DOHH2 (cell line): ENCODE data around the gene ZBED1.

Experiments used
- H3F3A ChIP-seq: fragments of 200-600 bp; sonication (generic), shearing (Covaris generic); 2 replicates; pipeline ENCODE4 v1.6.0; 2016; ENCODE audit warnings: antibody characterized with exemption, mild to moderate bottlenecking; ENCODE audit not compliant: control insufficient read depth, insufficient read depth
- H3K27ac ChIP-seq: fragments of 200-600 bp; sonication (generic); 2 replicates; pipeline ENCODE4 v1.5.1; 2014; ENCODE audit warnings: low read depth, mild to moderate bottlenecking, low read length, moderate library complexity
- H3K27me3 ChIP-seq: fragments of 200-600 bp; sonication (generic); 2 replicates; pipeline ENCODE4 v1.6.1; 2014; ENCODE audit warnings: mild to moderate bottlenecking, low read length, mixed read lengths; ENCODE audit not compliant: control insufficient read depth
- H3K36me3 ChIP-seq: fragments of 200-600 bp; sonication (generic); 2 replicates; pipeline ENCODE4 v1.6.1; 2014; ENCODE audit warnings: mild to moderate bottlenecking, low read length, moderate library complexity, mixed read lengths; ENCODE audit not compliant: control insufficient read depth
- H3K4me1 ChIP-seq: fragments of 200-600 bp; sonication (generic); 2 replicates; pipeline ENCODE4 v1.6.1; 2014; ENCODE audit warnings: mild to moderate bottlenecking, low read length, mixed read lengths; ENCODE audit not compliant: control insufficient read depth
- H3K4me2 ChIP-seq: fragments of 200-600 bp; sonication (generic); 2 replicates; pipeline ENCODE4 v1.6.0; 2014; ENCODE audit warnings: mild to moderate bottlenecking, low read length, moderate library complexity
- H3K4me3 ChIP-seq: fragments of 200-600 bp; sonication (generic); 2 replicates; pipeline ENCODE4 v1.5.1; 2014; ENCODE audit warnings: mild to moderate bottlenecking, low read length, mixed read lengths
- H3K79me2 ChIP-seq: fragments of 200-600 bp; sonication (generic); 2 replicates; pipeline ENCODE4 v1.6.1; 2014; ENCODE audit warnings: mild to moderate bottlenecking, low read length, mixed read lengths; ENCODE audit not compliant: control insufficient read depth
- H3K9me2 ChIP-seq: fragments of 200-600 bp; sonication (generic); replicated peaks from 2 replicates; pipeline ENCODE4 v1.6.1; 2014; ENCODE audit warnings: mild to moderate bottlenecking, low read length, mixed read lengths; ENCODE audit not compliant: control insufficient read depth
- H3K9me3 ChIP-seq: fragments of 200-600 bp; sonication (generic); 2 replicates; pipeline ENCODE4 v1.6.1; 2014; ENCODE audit warnings: antibody characterized with exemption, low read length, mixed read lengths; ENCODE audit not compliant: control insufficient read depth, insufficient read depth
- H4K20me1 ChIP-seq: fragments of 200-600 bp; sonication (generic); 2 replicates; pipeline ENCODE4 v1.6.0; 2014; ENCODE audit warnings: low read depth, mild to moderate bottlenecking, antibody characterized with exemption, low read length, moderate library complexity; ENCODE audit not compliant: control insufficient read depth, insufficient read depth
- EZH2phosphoT487 ChIP-seq: fragments of 200-600 bp; sonication (generic); IDR thresholded peaks from 2 replicates; pipeline ENCODE4 v1.6.1; 2017; ENCODE audit warnings: borderline replicate concordance, mild to moderate bottlenecking, antibody characterized with exemption, low read length, moderate library complexity, mixed read lengths
- TF ChIP-seq, protein P1 (sequence below): fragments of 200-600 bp; sonication (generic); IDR thresholded peaks from one replicate; pipeline ENCODE4 v1.5.1; 2014; ENCODE audit warnings: antibody characterized with exemption, mild to moderate bottlenecking, low read depth, low read length; ENCODE audit not compliant: poor library complexity, severe bottlenecking

ZBED1 gene

DNA sequence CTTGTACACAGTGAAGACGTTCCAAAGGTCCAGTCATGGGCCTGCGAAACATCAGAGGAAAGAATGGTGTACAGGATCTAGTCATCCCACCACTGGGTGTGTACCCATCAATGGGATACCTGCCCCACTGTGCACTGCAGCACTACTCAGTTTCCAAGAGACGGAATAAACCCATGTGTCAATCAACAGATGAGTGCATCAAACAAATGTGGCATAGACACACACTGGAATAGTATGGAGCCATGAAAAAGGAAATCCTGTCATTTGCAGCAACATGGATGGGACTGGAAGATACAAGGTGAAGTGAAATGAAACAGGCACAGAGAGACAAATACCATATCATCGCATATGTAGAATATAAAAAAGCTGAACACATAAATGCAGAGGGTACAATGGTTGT lies 48.0 kb downstream of the ZBED1 start:
- Histone ChIP-seq H4K20me1 (no peaks in the 10 kb centered on the region), H3K9me2 (no peaks in the 10 kb centered on the region), H3K9me3 (no peaks in the 10 kb centered on the region), H3K36me3 (0 out of 2 replicates have a peak, but pooled peaks cover 6% of the 10 kb centered on the region), H3K27me3 (no peaks in the 10 kb centered on the region), H3K27ac (no peak overlapping the region), H3K79me2 (peaks cover 39% of the 10 kb centered on the region), H3K4me2 (no peak overlapping the region), H3K4me1 (peaks cover 27% of the 10 kb centered on the region), H3F3A (no peaks in the 10 kb centered on the region), H3K4me3 (no peak overlapping the region)
- no peak for TF ChIP-seq EZH2phosphoT487
- TF ChIP-seq, protein P1, sequence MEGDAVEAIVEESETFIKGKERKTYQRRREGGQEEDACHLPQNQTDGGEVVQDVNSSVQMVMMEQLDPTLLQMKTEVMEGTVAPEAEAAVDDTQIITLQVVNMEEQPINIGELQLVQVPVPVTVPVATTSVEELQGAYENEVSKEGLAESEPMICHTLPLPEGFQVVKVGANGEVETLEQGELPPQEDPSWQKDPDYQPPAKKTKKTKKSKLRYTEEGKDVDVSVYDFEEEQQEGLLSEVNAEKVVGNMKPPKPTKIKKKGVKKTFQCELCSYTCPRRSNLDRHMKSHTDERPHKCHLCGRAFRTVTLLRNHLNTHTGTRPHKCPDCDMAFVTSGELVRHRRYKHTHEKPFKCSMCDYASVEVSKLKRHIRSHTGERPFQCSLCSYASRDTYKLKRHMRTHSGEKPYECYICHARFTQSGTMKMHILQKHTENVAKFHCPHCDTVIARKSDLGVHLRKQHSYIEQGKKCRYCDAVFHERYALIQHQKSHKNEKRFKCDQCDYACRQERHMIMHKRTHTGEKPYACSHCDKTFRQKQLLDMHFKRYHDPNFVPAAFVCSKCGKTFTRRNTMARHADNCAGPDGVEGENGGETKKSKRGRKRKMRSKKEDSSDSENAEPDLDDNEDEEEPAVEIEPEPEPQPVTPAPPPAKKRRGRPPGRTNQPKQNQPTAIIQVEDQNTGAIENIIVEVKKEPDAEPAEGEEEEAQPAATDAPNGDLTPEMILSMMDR, result no peak

DNA sequence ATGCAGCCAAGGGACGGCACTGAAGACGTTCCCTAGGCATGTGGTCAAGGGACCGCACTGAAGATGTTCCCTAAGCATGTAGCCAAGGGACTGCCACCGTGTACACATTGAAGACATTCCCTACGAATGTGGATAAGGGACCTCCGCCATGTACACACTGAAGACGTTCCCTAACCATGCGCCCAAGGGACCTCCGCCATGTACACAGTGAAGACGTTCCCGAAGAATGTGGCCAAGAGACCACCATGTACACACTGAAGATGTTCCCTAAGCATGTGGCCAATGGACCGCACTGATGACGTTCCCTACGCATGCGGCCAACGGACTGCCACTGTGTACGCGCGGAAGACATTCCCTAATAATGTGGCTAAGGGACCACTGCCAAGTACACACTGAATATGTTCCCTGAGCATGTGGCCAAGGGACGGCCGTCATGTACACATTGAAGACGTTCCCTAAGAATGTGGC lies 48.4 kb downstream of the ZBED1 start:
- Histone ChIP-seq H4K20me1 (no peaks in the 10 kb centered on the region), H3F3A (no peaks in the 10 kb centered on the region), H3K4me3 (no peak overlapping the region), H3K27ac (no peak overlapping the region), H3K4me1 (peaks cover 27% of the 10 kb centered on the region), H3K9me2 (no peaks in the 10 kb centered on the region), H3K4me2 (no peak overlapping the region), H3K27me3 (no peaks in the 10 kb centered on the region), H3K9me3 (no peaks in the 10 kb centered on the region), H3K79me2 (peaks cover 39% of the 10 kb centered on the region), H3K36me3 (peaks cover 7% of the 10 kb centered on the region; the same call in 1 of the 2 replicates)
- no peak for TF ChIP-seq EZH2phosphoT487
- TF ChIP-seq, protein P1, result no peak

DNA sequence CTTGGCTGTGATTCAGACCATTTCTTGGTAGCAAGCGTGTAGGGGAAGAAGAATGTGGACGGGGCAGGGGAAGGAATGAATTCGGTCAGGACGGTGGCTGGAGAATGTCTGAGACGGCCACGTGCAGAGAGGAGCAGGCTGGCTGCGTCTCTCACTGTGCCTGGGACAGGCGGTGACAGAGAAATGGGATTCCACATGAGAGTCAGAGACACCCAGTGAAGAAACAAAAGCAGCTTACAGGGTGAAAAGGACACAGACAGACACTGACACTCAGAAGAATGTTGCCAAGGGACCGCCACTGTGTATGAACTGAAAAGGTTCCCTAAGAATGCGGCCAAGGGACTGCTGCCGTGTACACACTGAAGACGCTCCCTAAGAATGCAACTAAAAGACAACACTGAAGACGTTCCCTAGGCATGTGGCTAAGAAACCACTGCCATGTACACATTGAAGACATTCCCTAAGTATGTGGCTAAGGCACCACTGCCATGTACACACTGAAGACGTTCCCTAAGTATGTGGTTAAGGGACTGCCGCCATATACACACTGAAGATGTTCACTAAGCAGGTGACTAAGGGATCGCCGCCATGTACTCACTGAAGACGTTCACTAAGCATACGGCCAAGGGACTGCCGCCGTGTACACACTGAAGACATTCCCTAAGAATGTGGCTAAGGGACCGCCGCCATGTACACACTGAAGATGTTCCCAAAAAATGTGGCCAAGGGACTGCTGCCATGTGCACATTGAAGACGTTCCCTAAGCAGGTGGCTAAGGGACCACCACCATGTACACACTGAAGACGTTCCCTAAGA lies 49.1 kb downstream of the ZBED1 start:
- H3K9me3 ChIP-seq, result no peaks in the 10 kb centered on the region
- no peaks in the 10 kb centered on the region for H3K27me3 ChIP-seq
- H4K20me1 ChIP-seq, result no peaks in the 10 kb centered on the region
- peaks cover 10% of the 10 kb centered on the region; the same call in 1 of the 2 replicates for H3K36me3 ChIP-seq
- peaks cover 27% of the 10 kb centered on the region for H3K4me1 ChIP-seq
- H3K9me2 ChIP-seq, result no peaks in the 10 kb centered on the region
- TF ChIP-seq, protein P1, result no peak
- TF ChIP-seq EZH2phosphoT487, result no peak
- H3K79me2 ChIP-seq, result peaks cover 40% of the 10 kb centered on the region
- H3F3A ChIP-seq, result no peaks in the 10 kb centered on the region
- H3K4me2 ChIP-seq, result no peak overlapping the region; the same call in 1 of the 2 replicates
- no peak overlapping the region for H3K27ac ChIP-seq
- H3K4me3 ChIP-seq, result no peak overlapping the region
